CD4-positive, alpha-beta T cell treated with Interleukin-4 for 1 hour (primary cell): ENCODE data around the gene KCNH2.

Experiments used
- DNase-seq, 2 donors: peaks; one replicate each; pipeline ENCODE4 v3.0.0-alpha.2; 2020 to 2022

The KCNH2 gene

DNA sequence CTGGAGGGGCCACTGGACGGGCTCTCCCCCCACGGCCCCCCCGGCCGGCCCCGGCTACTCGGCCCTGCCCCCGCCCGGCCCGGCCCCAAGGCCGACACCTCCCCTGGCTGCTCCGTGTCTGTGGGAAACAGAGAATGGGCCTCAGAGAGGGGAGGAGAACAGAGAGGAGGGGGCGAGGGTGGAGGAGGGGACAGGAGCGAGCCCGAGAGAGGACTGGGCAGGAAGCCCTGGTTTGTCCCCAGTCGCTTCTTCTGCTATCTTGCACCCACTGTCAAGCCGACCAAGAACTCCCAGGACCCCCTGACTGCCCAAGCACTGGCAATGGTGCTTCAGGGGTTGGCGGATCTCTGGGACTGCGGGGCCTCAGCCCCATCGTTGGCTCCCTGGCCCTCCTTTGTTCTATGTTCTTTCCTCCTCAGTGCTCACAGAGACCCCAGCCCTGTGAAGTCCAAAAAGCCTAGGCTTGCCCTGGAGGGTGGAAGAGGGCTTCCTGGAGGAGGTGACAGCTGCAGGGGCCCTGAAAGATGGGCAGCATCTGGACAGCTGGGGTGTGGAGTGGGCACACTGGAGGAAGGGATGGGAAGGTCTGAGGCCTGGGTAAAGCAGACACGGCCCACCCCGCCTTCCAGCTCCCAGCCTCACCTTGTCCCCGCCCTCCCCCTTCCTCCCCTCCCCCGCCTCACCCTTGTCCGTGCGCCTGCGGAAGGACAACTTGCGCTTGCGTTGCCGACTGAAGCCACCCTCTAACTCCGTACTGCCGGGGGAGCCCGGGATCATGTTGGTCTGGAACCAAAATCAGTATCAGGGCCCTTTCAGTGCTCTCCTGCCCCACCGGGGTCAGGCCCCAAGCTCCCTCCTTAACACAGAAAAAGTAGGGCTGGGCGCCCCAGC, 30.1 kb downstream of the KCNH2 start:
- no peak for DNase-seq

DNA sequence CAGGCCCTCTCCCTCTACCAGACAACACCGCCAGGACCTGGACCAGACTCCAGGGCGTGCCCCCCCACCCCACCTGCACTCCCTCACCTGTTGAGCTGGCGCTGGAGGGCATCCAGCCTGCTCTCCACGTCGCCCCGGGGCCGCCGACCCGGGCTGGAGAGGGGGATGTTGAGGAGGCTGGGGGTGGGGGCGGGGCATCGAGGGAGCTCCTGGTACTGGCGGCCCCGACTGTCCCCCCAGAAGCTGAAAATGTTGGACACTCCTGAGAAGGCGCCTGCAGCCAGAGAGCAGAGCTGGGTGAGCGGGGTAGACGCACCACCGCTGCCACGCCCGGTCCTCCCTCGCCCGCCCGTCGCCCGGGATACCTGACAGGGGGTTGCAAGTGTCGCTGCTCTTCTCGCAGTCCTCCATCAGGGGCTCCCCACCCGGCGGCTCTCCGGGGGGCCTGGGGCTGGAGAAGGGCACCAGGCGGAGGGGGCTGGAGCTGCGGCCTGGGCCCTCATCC, 30.8 kb downstream of the KCNH2 start:
- DNase-seq: peak in 1 of 2 donors; percentile 5

- peak in 1 of 2 donors; percentile 8 for DNase-seq
Measured at GRCh38 chr7:150946421-150947240, 31.5 kb downstream of the KCNH2 start.

GRCh38 chr7:150945853-150946420, 32.2 kb downstream of the KCNH2 start:
- DNase-seq: peak in 1 of 2 donors; percentile 11

DNA sequence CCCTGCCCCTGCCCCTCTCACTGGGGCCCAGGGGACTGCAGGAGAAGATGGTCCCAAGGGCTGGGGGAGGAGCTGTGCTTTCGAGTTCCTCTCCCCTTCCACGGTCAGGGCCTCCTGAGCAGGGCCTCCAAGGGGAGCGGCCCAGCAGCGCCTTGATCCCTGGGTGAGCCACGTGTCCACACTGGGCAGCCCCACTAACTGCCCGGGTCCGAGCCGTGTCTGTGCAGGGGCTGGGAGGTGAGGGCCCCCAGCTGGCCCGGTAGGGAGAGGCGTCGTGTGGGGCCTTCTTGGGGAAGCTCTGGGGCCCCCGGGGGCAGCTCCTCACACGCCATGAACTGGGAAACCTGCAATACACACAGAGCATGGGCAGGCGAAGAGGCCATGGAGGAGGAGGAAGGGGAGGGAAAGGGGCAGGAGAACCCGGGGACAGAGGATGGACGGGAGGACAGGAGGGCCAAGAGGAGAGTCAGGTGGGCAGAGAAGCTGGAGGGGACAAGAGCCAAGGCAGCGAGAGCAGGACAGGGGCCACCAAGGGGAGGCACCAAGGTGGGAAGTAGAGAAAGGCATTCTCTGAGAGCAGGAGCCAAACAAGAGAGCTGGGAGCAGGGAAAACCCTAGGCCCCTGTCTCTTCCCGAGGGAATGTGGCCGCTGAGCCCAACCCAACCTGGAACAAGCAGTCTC, 32.8 kb downstream of the KCNH2 start:
- peak in 1 of 2 donors; percentile 5 for DNase-seq

DNA sequence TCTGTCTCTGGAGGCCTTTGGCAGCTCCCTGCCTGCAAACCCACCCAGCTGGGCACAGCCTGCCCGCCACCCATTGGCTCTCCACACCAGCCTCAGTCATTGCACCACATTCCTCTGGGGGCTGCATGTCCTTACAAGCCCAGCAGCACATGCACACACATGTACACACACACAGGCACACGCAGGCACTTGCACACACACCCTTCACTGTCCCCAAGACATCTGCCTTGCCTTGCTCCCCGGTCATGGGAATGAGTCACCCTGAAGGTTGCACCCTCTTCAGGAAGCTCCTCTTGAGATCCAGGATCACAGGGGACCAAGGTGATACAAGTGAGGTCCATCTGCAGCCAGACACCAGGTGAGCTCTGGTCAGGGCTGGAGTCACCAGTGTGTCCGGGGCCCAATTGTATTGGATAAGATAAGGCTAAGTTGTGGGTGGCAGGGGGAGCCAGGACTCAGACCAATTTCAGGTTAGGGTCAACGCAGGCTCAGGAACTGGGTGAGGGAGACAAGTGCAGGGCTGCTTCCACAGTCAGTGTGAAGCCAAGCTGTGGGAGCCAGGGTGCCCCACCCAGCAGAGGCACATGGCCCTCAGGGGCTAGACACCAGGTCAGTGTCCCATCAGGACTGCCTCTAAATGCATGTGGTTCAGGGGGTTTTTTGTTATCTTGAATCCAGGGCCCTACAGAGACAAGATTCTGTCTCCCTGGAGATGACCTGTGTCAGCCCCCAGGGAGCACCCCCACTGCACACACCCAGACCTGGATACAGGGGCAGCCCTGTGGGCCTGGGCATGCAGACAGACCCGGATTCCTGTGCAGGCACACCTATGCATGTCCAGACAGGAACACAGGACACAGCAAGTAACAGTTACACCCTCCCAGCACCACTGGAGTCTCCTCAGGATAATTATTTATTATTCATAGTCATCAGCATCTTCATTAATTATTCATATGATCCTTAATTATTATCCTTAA, 33.8 kb downstream of the KCNH2 start:
- peak in 1 of 2 donors; percentile 5 for DNase-seq

- DNase-seq: peak in 1 of 2 donors; percentile 2
Measured at GRCh38 chr7:150943453-150943814, 34.7 kb downstream of the KCNH2 start.

GRCh38 chr7:150942591-150943452, 35.3 kb downstream of the KCNH2 start:
- DNase-seq: peak in 1 of 2 donors; percentile 2

- DNase-seq: peak; percentile 27 to 63
Measured at GRCh38 chr7:150942001-150942590, 36.0 kb downstream of the KCNH2 start.

- DNase-seq: peak in 1 of 2 donors; percentile 8
Measured at GRCh38 chr7:150941351-150942000, 36.6 kb downstream of the KCNH2 start.

DNA sequence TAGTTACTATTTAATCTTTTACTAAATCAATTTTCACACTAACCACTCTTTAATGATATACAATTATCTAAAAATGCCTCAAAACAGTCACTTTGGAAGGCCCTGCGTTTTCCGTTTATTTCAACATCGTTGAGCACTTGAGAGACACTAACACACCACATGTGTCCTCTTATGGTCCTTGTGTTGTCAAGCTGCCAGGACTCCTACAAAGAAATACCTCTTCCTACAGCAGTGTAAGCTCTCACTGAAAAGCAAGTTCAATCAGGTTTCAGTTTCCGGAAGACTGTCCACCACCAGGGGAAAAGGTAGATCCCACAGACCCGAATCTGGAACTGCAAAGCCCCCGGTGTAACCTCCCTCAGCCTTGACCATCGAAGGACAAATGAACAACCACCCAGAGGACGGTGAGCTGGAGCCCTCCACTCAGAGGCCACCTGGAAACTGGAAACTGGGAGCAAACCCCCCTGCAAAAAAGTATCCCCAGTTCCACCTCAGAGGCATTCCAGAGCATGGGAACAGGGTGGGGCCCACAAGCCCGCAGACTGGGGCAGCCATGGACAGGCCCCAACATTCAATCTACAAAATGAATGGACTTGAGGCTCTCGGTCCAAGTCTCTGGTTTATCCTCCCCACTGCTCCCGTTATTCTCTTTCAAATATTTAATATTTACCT, 37.6 kb downstream of the KCNH2 start:
- DNase-seq: peak in 1 of 2 donors; percentile 2

- DNase-seq: no peak
Measured at GRCh38 chr7:150939466-150939865, 38.7 kb downstream of the KCNH2 start.

DNA sequence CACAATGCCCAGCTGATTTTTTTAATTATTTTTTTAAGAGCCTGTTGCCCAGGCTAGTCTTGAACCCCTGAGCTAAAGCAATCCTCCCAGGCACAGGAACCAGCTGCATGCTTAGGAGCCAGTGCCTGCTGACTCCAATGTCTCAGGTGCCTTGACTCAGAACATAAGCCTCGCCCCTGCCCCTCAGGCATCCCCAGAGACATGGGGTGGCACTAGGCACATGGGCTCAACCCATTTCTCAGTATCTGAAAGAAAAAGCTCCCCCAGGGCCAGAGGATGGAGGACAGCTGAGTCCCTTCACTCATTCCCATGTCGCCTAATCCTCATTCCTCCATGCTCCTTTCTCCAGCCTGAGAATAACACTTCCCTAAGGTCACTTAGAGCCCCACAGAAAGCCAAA, 39.1 kb downstream of the KCNH2 start:
- peak in 1 of 2 donors; percentile 4 for DNase-seq

- no peak for DNase-seq
Measured at GRCh38 chr7:150938566-150938965, 39.6 kb downstream of the KCNH2 start.

DNA sequence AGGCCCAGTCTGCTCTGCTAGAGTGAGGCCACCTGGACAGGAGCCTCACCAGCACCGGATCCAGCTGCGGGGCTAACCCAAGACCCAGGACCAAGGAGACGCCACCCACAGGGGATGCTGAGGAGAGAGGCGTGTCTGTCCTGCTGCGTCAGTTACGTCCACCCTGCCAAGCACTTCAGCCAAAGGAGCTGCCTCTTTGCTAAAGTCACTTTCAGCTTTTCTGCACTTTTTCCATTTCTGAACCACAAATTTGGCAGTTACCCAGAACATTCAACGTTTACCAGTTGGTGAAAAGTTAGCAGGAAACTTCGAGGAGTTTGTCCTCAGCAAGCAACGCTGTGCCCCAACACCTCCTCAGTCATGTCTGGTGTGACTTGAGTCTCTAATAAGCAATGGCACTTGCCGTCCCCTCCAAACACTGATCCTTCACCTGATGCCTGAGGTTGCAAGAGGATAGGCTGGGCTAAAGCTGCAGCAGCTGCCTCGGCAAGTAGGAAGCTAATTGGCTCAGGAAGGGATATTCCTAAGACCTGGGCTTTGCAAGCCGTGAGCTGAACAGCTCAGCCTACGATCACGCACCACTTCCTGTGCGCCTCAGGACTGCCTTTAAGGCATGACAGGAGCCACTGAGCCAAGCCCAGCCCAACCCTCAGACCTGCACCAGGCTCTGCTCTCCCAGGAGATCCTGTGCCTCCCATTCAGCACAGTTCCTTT, 40.1 kb downstream of the KCNH2 start:
- DNase-seq: peak in 1 of 2 donors; percentile 11

DNA sequence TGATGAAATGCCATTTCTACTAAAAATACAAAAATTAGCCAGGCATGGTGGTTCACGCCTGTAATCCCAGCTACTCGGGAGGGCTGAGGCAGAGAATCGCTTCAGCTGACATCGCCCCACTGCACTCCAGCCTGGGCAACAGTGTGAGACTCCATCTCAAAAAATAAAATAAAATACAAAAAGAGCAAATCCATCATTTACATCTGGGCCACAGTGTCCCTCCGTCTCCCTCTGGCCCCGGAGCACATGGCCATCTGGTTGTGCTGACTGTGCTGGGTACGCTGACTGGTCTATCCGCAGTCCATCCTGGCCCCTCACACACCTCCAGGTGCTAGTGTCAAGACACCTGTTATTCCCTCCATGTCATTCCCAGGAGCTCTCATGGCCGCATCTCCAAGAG, 42.1 kb downstream of the KCNH2 start:
- peak in 1 of 2 donors; percentile 1 for DNase-seq

- peak in 1 of 2 donors; percentile 1 for DNase-seq
Measured at GRCh38 chr7:150935149-150935548, 43.0 kb downstream of the KCNH2 start.
